ENCODE results near the gene FXYD7. TPM values are rescaled to one million over a fixed set of nuclear protein-coding genes. Genes with fewer than 3 reads are reported as not detected.
A peak's percentile ranks its signal among the peaks of the same experiment; 100 is the strongest.

FXYD7 gene
- polyA plus RNA-seq, 1 donor (not counting 4 experiments of a cell fraction or from before 2014, with no cell fraction given), result not detected

DNA sequence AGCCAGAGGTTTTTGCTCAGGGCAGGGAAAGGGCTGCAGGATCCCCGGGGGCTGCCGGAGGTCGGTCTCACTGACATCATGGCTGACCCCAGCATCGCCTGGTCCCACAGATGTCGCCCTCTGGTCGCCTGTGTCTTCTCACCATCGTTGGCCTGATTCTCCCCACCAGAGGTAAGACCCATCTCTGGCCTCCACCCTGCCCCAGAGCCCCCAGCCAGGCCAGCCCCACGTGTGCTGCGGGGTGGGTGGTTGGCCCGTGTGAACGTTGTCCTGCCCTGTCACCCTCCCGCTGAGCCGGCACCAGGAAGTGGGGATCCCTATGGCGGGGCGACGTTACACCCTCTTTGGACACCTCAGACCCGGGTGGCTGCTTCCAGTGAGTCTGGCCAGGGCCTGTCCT lies 12.4 kb downstream of the FXYD7 start:
- H2AFZ ChIP-seq (ENCODE audit: control insufficient read depth, low read length), result peak overlapping the region; percentile 6
- dilution Hi-C loops (cut with MboI; ENCODE audit: extremely low pct_ligation_motif_present, low sequenced_read_pairs), result no loop called here

DNA sequence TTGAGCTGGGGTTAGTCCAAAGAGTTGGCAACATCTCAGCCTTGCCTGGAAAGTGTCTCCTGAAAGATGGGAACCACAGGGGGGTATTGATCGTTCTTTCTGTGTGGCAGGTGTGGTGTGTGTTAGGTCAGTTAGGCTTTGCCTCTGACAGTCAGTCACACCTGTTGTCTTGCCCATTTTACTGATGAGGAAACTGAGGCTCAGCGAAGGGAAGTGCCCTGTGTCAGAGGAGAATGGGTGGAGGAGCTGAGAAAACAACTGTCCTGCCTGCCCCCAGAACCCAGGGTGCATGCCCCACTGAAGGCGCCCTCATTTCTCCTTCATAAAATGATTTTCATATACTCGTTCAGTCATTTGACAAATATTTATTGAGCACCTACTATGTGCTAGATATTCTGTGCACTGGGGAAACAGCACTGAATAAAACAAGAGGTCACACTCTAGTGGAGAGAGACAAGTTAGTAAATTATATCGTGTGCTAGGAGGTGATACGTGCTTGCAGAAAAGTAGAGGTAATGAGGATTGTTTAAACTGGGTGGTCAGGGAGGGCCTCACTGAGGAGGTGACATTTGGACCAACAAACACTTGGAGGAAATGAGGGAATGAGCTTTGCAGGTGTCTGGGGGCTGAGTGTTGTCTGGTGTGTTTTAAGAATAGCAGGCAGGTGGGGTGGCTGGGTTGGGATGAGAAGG lies 13.1 kb downstream of the FXYD7 start:
- Histone ChIP-seq H3K79me2 (ENCODE audit: control insufficient read depth, insufficient read depth, low read length) (peaks cover 36% of the 10 kb centered on the region), H3K4me2 (ENCODE audit: control insufficient read depth, extremely low read depth, insufficient read depth, low read depth, low read length) (peak overlapping the region; percentile 90), H3K36me3 (ENCODE audit: control insufficient read depth in 2 of 2, extremely low read depth in 1 of 2, insufficient read depth in 2 of 2, low read length in 2 of 2) (peaks cover 22 to 41% of the 10 kb centered on the region in 2 experiments), H3K9me3 (ENCODE audit: control insufficient read depth, low read depth, low read length) (no peaks in the 10 kb centered on the region), H3K9me1 (ENCODE audit: control insufficient read depth, extremely low read depth, insufficient read depth, low read length) (no peaks in the 10 kb centered on the region), H4K20me1 (ENCODE audit: control insufficient read depth, extremely low read depth, insufficient read depth, low read length) (no peaks in the 10 kb centered on the region), H2AFZ (ENCODE audit: control insufficient read depth, low read length) (no peak overlapping the region), H3K27ac (ENCODE audit: control insufficient read depth, insufficient read depth, low read length) (no peak overlapping the region), H3K9ac (ENCODE audit: control insufficient read depth, extremely low read depth, insufficient read depth, low read length) (peak overlapping the region; percentile 85), H3K27me3 (ENCODE audit: control insufficient read depth, extremely low read depth, insufficient read depth, low read length) (no peaks in the 10 kb centered on the region), H3K4me1 (ENCODE audit: control insufficient read depth, extremely low read depth, insufficient read depth, low read length) (peaks cover 20% of the 10 kb centered on the region), H3K4me3 (ENCODE audit: control insufficient read depth in 2 of 3, extremely low read depth in 1 of 3, insufficient read depth in 2 of 3, low read depth in 1 of 3, low read length in 3 of 3) (peak overlapping the region; percentile 84 to 96 (median 90))
- TF ChIP-seq, protein P1, sequence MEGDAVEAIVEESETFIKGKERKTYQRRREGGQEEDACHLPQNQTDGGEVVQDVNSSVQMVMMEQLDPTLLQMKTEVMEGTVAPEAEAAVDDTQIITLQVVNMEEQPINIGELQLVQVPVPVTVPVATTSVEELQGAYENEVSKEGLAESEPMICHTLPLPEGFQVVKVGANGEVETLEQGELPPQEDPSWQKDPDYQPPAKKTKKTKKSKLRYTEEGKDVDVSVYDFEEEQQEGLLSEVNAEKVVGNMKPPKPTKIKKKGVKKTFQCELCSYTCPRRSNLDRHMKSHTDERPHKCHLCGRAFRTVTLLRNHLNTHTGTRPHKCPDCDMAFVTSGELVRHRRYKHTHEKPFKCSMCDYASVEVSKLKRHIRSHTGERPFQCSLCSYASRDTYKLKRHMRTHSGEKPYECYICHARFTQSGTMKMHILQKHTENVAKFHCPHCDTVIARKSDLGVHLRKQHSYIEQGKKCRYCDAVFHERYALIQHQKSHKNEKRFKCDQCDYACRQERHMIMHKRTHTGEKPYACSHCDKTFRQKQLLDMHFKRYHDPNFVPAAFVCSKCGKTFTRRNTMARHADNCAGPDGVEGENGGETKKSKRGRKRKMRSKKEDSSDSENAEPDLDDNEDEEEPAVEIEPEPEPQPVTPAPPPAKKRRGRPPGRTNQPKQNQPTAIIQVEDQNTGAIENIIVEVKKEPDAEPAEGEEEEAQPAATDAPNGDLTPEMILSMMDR (optimal IDR thresholded peaks at IDR 0.05 in 1 of 3, IDR thresholded peaks at IDR 0.05 in 1 of 3, conservative IDR thresholded peaks at IDR 0.05 in 1 of 3; ENCODE audit: extremely low read depth in 1 of 3, insufficient read depth in 2 of 3, low read length in 3 of 3), result no peak
- no peak for TF ChIP-seq EZH2 (IDR thresholded peaks at IDR 0.05; ENCODE audit: low read length)
- dilution Hi-C loops (cut with MboI; ENCODE audit: extremely low pct_ligation_motif_present, low sequenced_read_pairs), result no loop called here
- FAIRE-seq (peak; percentile 44), DNase-seq (ENCODE audit: low read depth, low spot score) (no peak)

More for the DNA sequence above, 12.4 kb downstream of the FXYD7 start:
- peak overlapping the region; percentile 84 to 96 (median 90) for H3K4me3 ChIP-seq (ENCODE audit: control insufficient read depth in 2 of 3, extremely low read depth in 1 of 3, insufficient read depth in 2 of 3, low read depth in 1 of 3, low read length in 3 of 3)
- peaks cover 36% of the 10 kb centered on the region for H3K79me2 ChIP-seq (ENCODE audit: control insufficient read depth, insufficient read depth, low read length)
- H3K4me1 ChIP-seq (ENCODE audit: control insufficient read depth, extremely low read depth, insufficient read depth, low read length), result peaks cover 20% of the 10 kb centered on the region
- no peaks in the 10 kb centered on the region for H3K9me3 ChIP-seq (ENCODE audit: control insufficient read depth, low read depth, low read length)
- no peak for FAIRE-seq
- H4K20me1 ChIP-seq (ENCODE audit: control insufficient read depth, extremely low read depth, insufficient read depth, low read length), result no peaks in the 10 kb centered on the region
- no peak for DNase-seq (ENCODE audit: low read depth, low spot score)
- no peak for TF ChIP-seq EZH2 (IDR thresholded peaks at IDR 0.05; ENCODE audit: low read length)
- TF ChIP-seq, protein P1 (optimal IDR thresholded peaks at IDR 0.05 in 1 of 3, IDR thresholded peaks at IDR 0.05 in 1 of 3, conservative IDR thresholded peaks at IDR 0.05 in 1 of 3; ENCODE audit: extremely low read depth in 1 of 3, insufficient read depth in 2 of 3, low read length in 3 of 3), result no peak
- H3K36me3 ChIP-seq (ENCODE audit: control insufficient read depth in 2 of 2, extremely low read depth in 1 of 2, insufficient read depth in 2 of 2, low read length in 2 of 2), result peaks cover 20 to 38% of the 10 kb centered on the region in 2 experiments
- H3K9ac ChIP-seq (ENCODE audit: control insufficient read depth, extremely low read depth, insufficient read depth, low read length), result peak overlapping the region; percentile 85
- peak overlapping the region; percentile 66 for H3K27ac ChIP-seq (ENCODE audit: control insufficient read depth, insufficient read depth, low read length)
- H3K27me3 ChIP-seq (ENCODE audit: control insufficient read depth, extremely low read depth, insufficient read depth, low read length), result no peaks in the 10 kb centered on the region
- no peaks in the 10 kb centered on the region for H3K9me1 ChIP-seq (ENCODE audit: control insufficient read depth, extremely low read depth, insufficient read depth, low read length)
- peak overlapping the region; percentile 90 for H3K4me2 ChIP-seq (ENCODE audit: control insufficient read depth, extremely low read depth, insufficient read depth, low read depth, low read length)
